GM18517 (cell line): Measurements from ENCODE around the gene CRYGN.

ENCODE experiments used
- ATAC-seq: cut with Tn5 transposase; IDR thresholded peaks from one replicate; pipeline ENCODE4 v1.9.1; 2021; ENCODE audit warnings: mild to moderate bottlenecking, moderate library complexity; ENCODE audit not compliant: unreplicated experiment

CRYGN gene

GRCh38 chr7:151460474-151460855 is 20.5 kb upstream of the CRYGN start:
- no peak for ATAC-seq

DNA sequence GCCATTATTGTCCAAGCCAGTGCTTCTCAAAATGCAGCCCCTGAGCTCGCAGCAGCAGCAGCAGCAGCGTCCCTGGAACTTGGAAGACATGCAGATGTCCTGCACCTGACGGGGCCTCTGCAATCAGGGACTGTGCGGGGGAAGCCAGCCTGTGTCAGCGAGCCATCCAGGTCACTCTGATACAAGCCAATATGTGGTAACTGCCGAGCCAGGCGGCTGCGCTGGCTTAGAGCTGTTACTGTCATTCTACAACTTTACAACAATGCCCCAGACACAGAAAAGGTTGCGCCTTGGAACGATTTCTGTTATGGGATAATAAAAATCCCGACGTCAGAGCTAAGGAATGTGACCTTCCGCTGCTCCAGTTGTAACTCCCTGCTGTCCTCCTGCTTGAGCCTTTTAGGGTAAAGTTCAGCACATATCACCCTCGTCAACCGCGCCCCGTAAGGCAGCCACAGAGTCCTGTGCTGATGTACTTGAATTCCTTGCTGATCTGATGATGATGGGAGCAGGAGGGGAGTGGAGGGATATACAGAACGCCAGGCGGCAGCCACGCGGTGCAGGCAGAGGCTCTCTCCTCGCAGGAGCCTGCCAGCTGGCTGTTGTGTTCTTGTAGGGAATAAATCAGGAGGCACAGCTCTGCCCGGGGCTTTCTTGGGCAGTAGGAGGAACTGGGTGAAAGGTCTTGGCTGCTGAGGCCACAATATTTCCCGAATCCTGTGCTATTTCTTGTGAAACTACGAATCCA is 20.0 kb upstream of the CRYGN start:
- no peak for ATAC-seq

GRCh38 chr7:151457534-151457933 is 17.6 kb upstream of the CRYGN start:
- ATAC-seq = no peak

DNA sequence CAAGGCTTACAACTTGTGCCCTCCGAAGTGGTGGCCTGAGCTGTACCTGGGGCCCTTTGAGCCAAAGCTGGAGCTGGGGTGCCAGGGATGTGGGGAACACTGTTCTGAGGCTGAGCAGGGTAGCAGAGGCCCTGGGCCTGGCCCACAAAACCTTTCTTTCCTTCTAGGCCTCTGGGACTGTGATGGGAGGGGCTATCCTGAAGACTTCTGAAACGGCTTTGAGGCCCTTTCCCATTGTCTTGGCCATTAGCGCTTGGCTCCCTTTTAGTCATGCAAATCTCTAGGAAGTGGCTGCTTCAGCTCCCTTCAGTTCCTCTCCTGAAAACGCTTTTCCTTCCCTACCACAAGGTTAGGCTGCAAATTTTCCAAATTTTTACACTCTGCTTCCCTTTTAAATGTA is 16.8 kb upstream of the CRYGN start:
- no peak for ATAC-seq

- no peak for ATAC-seq
Observed at GRCh38 chr7:151456276-151456675, 16.3 kb upstream of the CRYGN start.

DNA sequence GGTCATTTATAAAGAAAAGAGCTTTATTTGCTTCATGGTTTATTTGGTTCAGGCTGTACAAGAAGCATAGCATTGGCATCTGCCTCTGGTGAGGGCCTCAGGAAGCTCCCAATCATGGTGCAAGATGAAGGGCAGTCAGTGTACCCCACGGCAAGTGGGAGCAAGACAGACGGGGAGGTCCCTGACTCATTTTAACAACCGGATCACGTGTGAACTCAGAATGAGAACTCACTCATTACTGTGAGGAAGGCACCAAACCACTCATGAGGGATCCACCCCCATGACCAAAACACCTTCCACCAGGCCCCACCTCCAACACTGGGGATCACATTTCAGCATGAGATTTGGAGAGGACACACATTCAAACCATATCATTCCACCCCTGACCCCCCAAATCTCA is 15.7 kb upstream of the CRYGN start:
- ATAC-seq = no peak

DNA sequence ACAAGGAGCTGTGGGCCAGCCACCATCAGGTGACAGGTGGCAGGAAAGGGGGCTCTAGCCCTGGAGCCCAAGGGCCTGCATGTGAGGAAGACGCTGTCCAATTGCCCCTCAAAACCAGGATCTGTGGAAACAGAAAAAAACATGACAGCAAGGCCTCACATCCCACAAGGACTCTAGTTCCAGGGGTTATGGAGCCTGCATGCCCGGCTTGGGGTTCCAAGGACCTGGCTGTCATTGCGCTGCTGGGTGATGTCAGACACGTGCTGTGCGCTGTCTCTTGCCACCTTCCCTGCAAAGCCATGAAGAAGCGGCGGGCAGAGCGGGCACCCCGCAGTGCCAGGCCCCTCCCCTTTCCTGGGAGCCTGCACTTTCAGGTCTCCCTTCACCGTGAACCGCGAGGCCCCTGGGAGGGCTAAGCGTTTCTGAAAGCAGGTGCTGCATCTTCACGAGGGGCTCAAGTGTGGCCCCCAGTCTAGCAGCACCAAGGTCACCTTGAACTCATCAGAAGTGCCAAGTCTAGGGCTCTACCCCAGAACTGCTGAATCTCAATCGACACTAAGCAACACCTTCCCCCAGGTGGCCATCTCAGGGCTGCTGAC is 15.1 kb upstream of the CRYGN start:
- ATAC-seq = no peak

DNA sequence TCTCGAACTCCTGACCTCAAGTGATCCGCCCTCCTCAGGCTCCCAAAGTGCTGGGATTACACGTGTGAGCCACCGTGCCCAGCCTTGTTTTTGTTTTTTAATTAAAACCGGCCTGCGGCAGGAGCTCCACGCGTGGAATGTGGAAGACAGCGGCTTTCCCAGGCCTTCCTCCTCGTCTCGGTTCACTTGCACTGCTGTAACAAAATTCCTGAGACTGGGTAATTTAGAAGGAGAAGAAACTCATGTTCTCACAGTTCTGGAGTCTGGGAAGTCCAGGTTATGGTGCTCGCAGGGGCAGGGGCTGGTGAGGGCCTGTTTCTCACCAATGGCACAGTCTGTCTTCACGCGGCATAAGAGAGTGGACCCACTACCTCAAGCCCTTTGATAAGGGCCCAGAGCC is 14.4 kb upstream of the CRYGN start:
- no peak for ATAC-seq

- no peak for ATAC-seq
Observed at GRCh38 chr7:151453326-151453791, 13.4 kb upstream of the CRYGN start.

- no peak for ATAC-seq
Observed at GRCh38 chr7:151452680-151453325, 12.9 kb upstream of the CRYGN start.

DNA sequence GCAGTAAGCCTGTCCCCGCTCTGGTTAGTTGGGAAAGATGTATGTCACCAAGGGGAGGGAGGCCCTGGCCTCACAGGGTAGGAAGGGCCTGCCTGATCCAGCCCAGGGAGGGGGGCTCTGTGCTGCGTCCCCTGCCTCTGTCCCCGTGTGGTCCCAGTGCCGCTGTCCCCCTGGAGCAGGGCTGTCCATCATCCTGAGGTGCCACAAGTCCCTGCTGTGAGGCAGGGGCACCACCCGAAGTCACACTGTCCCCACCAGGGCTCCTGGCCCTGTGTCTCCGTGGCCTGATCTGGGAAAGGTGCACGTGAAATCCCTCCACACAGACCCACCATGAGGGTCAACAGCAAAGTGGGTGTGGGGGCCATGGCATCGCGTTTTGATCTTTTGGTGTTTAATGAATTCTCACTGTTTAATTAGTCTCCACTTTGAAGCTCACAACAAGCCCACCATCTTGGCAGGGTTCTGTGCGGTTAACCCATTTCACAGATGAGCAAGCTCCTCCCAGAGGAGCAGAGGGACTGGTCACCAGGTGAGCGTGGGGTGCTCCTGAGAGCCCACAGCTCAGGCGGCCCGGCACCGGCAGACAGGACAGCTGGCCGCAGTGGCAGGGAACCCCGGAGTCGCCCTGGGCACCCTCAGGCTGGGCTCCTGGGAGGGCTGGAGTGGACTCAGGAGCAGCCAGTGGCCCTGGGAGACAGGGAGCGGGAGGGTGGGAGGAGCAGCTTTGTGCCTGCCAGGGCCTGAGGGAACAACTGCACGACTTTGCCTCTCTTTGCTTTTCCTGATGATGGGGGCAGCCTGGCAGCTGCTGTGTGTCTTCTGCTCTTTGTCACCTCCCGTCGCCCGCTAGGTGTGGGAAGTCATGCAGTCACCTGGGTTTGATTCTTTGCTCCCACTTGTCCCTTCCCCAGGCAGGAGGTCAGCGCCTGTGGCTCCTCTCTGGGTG is 12.0 kb upstream of the CRYGN start:
- no peak for ATAC-seq

DNA sequence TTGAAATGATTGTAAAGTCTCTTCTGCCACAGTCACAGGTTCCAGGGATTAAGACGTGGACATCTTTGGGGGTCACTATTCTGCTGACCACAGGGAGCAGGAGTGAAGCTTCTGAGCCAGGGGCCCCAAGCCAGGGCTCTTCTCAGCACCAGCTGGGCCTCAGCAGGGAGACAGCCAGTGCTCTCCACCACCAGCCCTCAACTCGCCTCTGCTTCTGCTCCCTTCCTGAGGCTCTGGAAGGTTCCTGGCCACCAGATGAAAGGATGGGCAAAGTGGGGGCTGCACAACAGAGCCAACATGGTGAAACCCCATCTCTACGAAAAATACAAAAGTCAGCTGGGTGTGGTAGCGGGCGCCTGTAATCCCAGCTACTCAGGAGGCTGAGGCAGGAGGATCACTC is 11.2 kb upstream of the CRYGN start:
- ATAC-seq = no peak

DNA sequence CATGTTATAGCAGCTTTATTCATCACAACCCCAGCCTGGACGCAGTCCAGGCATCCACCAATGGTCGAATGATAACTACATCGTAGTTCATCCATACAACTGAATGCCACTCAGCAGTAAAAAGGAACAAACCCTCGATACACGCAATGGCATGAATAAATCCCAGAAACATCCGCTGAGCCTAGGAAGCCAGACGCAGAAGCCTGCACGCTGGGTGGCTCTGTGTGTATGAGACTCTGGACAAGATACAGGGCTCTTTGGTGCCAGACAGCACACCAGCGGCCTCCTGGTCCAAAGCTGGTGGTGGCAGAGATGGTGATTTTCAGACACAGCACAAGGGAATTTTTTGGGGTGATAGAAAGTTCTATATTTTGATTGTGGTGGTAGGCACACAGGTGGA is 10.0 kb upstream of the CRYGN start:
- ATAC-seq = no peak

DNA sequence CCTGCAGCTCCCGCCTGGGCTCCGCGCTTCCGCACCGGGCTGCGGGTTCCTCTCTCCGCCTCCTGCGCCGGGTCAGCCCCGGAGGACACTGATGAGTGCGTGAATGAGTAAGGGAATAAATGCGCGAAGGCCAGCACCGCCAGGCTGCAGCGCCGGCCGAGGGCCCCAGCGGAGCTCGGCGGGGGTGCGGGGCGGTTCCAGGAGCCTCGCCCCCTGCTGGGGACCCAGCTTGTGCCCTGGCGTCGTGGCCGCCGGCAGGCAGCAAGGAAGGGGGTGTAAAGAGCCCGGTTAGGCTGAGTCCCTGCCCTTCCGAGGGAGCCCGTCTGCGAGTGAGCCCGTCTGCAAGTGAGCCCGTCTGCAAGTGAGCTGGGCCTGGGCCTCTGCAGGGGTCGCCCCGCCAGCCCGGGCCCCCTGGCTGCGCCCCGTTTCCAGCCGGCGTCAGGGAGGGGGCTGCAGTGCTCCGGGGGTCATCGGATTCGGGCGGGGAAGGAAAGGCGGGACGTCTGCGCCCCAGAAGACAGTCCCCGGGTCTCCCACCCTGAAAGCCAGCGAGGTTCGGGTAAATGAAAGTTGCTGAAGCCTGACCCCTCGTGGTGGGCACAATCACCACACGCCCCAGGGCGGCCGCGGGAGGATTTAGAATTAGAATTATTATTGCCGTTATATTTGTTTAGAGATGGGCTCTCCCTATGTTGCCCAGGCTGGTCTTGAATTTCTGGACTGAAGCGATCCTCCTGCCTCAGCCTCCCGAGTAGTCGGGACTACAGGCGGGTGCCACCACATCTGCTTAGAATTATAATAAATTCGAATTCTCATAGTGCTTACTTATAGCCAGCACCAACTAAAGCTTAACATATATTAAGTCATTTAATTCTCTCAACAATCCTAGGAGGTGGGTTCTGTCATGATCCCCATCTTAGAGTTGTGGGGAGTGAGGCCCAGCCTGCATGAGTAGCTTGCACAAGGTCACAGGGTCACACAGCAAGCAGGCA is 8.6 kb upstream of the CRYGN start:
- peak; percentile 78 for ATAC-seq

DNA sequence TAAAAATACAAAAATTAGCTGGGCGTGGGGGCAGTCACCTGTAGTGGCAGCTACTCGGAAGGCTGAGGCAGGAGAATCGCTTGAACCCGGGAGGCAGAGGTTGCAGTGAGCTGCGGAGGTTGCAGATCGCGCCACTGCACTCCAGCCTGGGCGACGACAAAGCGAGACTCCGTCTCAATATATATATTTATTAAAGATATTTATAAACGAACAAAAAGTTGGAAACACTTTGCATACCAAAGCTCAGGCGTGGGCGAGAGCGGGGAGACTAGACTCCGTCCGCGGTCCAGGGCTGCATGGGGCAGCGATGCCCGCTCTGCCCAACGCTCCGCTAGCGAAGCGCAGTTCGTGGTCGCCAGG is 7.9 kb upstream of the CRYGN start:
- ATAC-seq = no peak

- no peak for ATAC-seq
Observed at GRCh38 chr7:151447312-151447711, 7.4 kb upstream of the CRYGN start.

DNA sequence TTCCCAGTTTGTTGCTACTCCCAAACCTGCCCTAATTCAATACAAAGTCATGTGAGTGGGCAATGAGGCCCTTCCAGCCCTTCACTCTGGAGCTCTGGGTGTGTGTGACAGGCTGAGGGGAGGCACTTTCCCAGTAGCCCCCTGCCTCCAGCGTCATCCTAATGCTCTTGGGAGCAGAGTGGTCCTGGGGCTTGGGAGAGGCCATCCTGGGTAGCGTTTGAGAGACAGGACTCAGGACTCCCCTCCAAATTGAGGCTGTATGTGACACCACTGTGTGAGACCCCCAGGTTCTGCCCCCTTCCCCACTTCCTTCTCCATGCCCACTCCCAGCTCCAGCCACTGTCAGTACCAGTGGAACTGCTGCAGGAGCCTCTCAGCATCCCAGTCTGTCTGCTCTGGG is 6.5 kb upstream of the CRYGN start:
- no peak for ATAC-seq

- no peak for ATAC-seq
Observed at GRCh38 chr7:151444632-151445031, 4.7 kb upstream of the CRYGN start.

GRCh38 chr7:151442776-151443496 is 3.0 kb upstream of the CRYGN start:
- ATAC-seq = no peak
